GM23338 (cell line): ENCODE data around the gene FBLN2. TPM values are rescaled to one million over a fixed set of nuclear protein-coding genes. Genes with fewer than 3 reads are reported as not detected.

Experiments used
- ATAC-seq: fragments of 200-7000 bp; cut with Tn5 transposase; 3 replicates; pipeline ENCODE4 v1.9.1; 2020
- DNase-seq: peaks from one replicate; pipeline ENCODE4 v3.0.0-alpha.2; 2015; ENCODE audit warnings: low spot score
- H2AFZ ChIP-seq: fragments of 200-600 bp; sonication (generic); 2 replicates; pipeline ENCODE4 v1.8.0; 2016; ENCODE audit warnings: antibody characterized with exemption, mild to moderate bottlenecking, moderate library complexity
- H3F3A ChIP-seq: fragments of 200-600 bp; sonication (generic); replicated peaks from 2 replicates; pipeline ENCODE4 v1.8.0; 2017; ENCODE audit warnings: antibody characterized with exemption, mixed run types, low read depth
- H3K27ac ChIP-seq: fragments of 200-600 bp; sonication (generic); 2 replicates; pipeline ENCODE4 v1.6.1; 2016; ENCODE audit warnings: low read depth
- H3K27me3 ChIP-seq: fragments of 200-600 bp; sonication (generic); 2 replicates; pipeline ENCODE4 v1.8.0; 2016; ENCODE audit warnings: mild to moderate bottlenecking, mixed run types, moderate library complexity; ENCODE audit not compliant: insufficient read depth
- H3K36me3 ChIP-seq: fragments of 200-600 bp; sonication (generic); 2 replicates; pipeline ENCODE4 v1.8.0; 2016; ENCODE audit warnings: mild to moderate bottlenecking; ENCODE audit not compliant: insufficient read depth
- H3K4me1 ChIP-seq: fragments of 200-600 bp; sonication (generic); 2 replicates; pipeline ENCODE4 v1.8.0; 2016; ENCODE audit warnings: mild to moderate bottlenecking, moderate library complexity; ENCODE audit not compliant: insufficient read depth
- H3K4me2 ChIP-seq: fragments of 200-600 bp; sonication (generic); 2 replicates; pipeline ENCODE4 v1.7.1; 2017; ENCODE audit warnings: mixed run types
- H3K4me3 ChIP-seq: fragments of 200-600 bp; sonication (generic); 2 replicates; pipeline ENCODE4 v1.6.1; 2016; ENCODE audit warnings: mixed run types
- H3K79me2 ChIP-seq: fragments of 200-600 bp; sonication (generic); replicated peaks from 2 replicates; pipeline ENCODE4 v1.8.0; 2017; ENCODE audit warnings: mild to moderate bottlenecking; ENCODE audit not compliant: insufficient read depth
- H3K9me2 ChIP-seq: fragments of 200-600 bp; sonication (generic); 2 replicates; pipeline ENCODE4 v1.8.0; 2017; ENCODE audit not compliant: insufficient read depth
- H4K20me1 ChIP-seq: fragments of 200-600 bp; sonication (generic); replicated peaks from 2 replicates; pipeline ENCODE4 v1.8.0; 2017; ENCODE audit warnings: mild to moderate bottlenecking; ENCODE audit not compliant: insufficient read depth
- H3K27ac Mint-ChIP-seq: 2 replicates; pipeline ENCODE4 v1.8.0; 2020; ENCODE audit warnings: inconsistent platforms, mild to moderate bottlenecking, moderate library complexity, mixed read lengths
- H3K27me3 Mint-ChIP-seq: 3 replicates; pipeline ENCODE4 v1.8.0; 2022; ENCODE audit warnings: low read depth, mild to moderate bottlenecking, moderate library complexity, mixed read lengths, inconsistent platforms; ENCODE audit not compliant: insufficient read depth, poor library complexity
- H3K36me3 Mint-ChIP-seq: 3 replicates; pipeline ENCODE4 v1.8.0; 2021; ENCODE audit warnings: low read depth, mild to moderate bottlenecking, inconsistent platforms, moderate library complexity, mixed read lengths
- H3K4me1 Mint-ChIP-seq: 3 replicates; pipeline ENCODE4 v1.8.0; 2020; ENCODE audit warnings: mild to moderate bottlenecking, inconsistent platforms, mixed read lengths
- H3K4me3 Mint-ChIP-seq: 3 replicates; pipeline ENCODE4 v1.8.0; 2021; ENCODE audit warnings: moderate library complexity, mild to moderate bottlenecking, inconsistent platforms, mixed read lengths
- H3K9me3 Mint-ChIP-seq: 3 replicates; pipeline ENCODE4 v1.8.0; 2020; ENCODE audit warnings: moderate library complexity, mild to moderate bottlenecking, inconsistent platforms, mixed read lengths
- CREB1 ChIP-seq: fragments of 250-450 bp; sonication (Bioruptor Pico); IDR thresholded peaks from 2 replicates; pipeline ENCODE4 v1.5.0; 2020; ENCODE audit warnings: low read depth, mild to moderate bottlenecking, moderate library complexity
- EZH2 ChIP-seq: fragments of 200-600 bp; sonication (generic); IDR thresholded peaks from one replicate; pipeline ENCODE4 v1.8.0; 2017; ENCODE audit warnings: antibody characterized with exemption, mild to moderate bottlenecking, low read depth; ENCODE audit not compliant: unreplicated experiment
- POLR2AphosphoS5 ChIP-seq: IDR thresholded peaks from 2 replicates; pipeline ENCODE4 v1.6.1; 2016; ENCODE audit warnings: antibody characterized with exemption, low read depth
- STAT1 ChIP-seq: IDR thresholded peaks from one replicate; pipeline ENCODE4 v1.6.1; 2016; ENCODE audit warnings: antibody characterized with exemption; ENCODE audit not compliant: unreplicated experiment
- polyA plus RNA-seq: library from polyadenylated mRNA; unstranded; fragments of >200 nt; fragmentation: Nextera tagmentation; extraction: Ambion mirVana; gene quantifications from 2 replicates; pipeline ENCODE4 v1.2.1, GENCODE V29; 2016
- total RNA-seq: library from RNA; depleted of rRNA; stranded (reverse); fragments of >200 nt; shearing (Covaris generic); gene quantifications from 2 replicates; pipeline ENCODE4 v1.2.3, GENCODE V29; 2014
- TF ChIP-seq, protein P1 (sequence below): IDR thresholded peaks from one replicate; pipeline ENCODE4 v1.6.1; 2018; ENCODE audit warnings: antibody characterized with exemption; ENCODE audit not compliant: unreplicated experiment
- TF ChIP-seq, protein P2 (sequence below), 2 experiments: fragments of 200-600 bp in 1 of 2; sonication (generic) in 1 of 2; conservative IDR thresholded peaks; 2 replicates each; pipeline versions ENCODE4 v1.5.1 to v1.6.1; 2016 to 2017; ENCODE audit warnings: antibody characterized with exemption in 2 of 2, low read depth in 2 of 2, mild to moderate bottlenecking in 2 of 2, moderate library complexity in 1 of 2

Gene FBLN2
- total and polyA plus RNA-seq, 2 experiments from 2014 or later = 18.8 to 26.8 TPM

GRCh38 chr3:13631256-13631655, 82.3 kb downstream of the FBLN2 start (continued):
- TF ChIP-seq, protein P1, sequence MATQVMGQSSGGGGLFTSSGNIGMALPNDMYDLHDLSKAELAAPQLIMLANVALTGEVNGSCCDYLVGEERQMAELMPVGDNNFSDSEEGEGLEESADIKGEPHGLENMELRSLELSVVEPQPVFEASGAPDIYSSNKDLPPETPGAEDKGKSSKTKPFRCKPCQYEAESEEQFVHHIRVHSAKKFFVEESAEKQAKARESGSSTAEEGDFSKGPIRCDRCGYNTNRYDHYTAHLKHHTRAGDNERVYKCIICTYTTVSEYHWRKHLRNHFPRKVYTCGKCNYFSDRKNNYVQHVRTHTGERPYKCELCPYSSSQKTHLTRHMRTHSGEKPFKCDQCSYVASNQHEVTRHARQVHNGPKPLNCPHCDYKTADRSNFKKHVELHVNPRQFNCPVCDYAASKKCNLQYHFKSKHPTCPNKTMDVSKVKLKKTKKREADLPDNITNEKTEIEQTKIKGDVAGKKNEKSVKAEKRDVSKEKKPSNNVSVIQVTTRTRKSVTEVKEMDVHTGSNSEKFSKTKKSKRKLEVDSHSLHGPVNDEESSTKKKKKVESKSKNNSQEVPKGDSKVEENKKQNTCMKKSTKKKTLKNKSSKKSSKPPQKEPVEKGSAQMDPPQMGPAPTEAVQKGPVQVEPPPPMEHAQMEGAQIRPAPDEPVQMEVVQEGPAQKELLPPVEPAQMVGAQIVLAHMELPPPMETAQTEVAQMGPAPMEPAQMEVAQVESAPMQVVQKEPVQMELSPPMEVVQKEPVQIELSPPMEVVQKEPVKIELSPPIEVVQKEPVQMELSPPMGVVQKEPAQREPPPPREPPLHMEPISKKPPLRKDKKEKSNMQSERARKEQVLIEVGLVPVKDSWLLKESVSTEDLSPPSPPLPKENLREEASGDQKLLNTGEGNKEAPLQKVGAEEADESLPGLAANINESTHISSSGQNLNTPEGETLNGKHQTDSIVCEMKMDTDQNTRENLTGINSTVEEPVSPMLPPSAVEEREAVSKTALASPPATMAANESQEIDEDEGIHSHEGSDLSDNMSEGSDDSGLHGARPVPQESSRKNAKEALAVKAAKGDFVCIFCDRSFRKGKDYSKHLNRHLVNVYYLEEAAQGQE = no peak
- no peak for TF ChIP-seq POLR2AphosphoS5

GRCh38 chr3:13633176-13633575, 84.3 kb downstream of the FBLN2 start:
- no peak overlapping the region for H2AFZ ChIP-seq
- TF ChIP-seq, protein P1 = no peak
- TF ChIP-seq EZH2 (no peak), STAT1 (no peak), CREB1 (CRISPR knock-in tag) (no peak)
- H3F3A ChIP-seq = no peaks in the 10 kb centered on the region
- H3K36me3 ChIP-seq = no peaks in the 10 kb centered on the region
- H3K4me3 ChIP-seq = no peak overlapping the region
- peaks cover 2% of the 10 kb centered on the region; the same call in 1 of the 3 replicates for H3K4me1 Mint-ChIP-seq
- H3K9me3 Mint-ChIP-seq = no peaks in the 10 kb centered on the region; the same call in 2 of the 3 replicates
- no peak for DNase-seq
- no peaks in the 10 kb centered on the region for H3K27me3 ChIP-seq
- H3K79me2 ChIP-seq = no peaks in the 10 kb centered on the region
- no peaks in the 10 kb centered on the region for H4K20me1 ChIP-seq
- no peaks in the 10 kb centered on the region for H3K9me2 ChIP-seq
- H3K4me2 ChIP-seq = no peak overlapping the region
- peaks cover 8% of the 10 kb centered on the region for H3K27me3 Mint-ChIP-seq
- no peak overlapping the region for H3K4me3 Mint-ChIP-seq
- H3K4me1 ChIP-seq = no peaks in the 10 kb centered on the region
- no peak overlapping the region for H3K27ac Mint-ChIP-seq
- H3K27ac ChIP-seq = no peak overlapping the region
- no peak for ATAC-seq
- no peaks in the 10 kb centered on the region for H3K36me3 Mint-ChIP-seq

GRCh38 chr3:13634151-13634550, 85.2 kb downstream of the FBLN2 start:
- ATAC-seq = no peak
- Mint-ChIP-seq H3K4me1 (peaks cover 2% of the 10 kb centered on the region; the same call in 1 of the 3 replicates), H3K9me3 (no peaks in the 10 kb centered on the region; the same call in 2 of the 3 replicates), H3K27me3 (peaks cover 8% of the 10 kb centered on the region), H3K36me3 (no peaks in the 10 kb centered on the region), H3K27ac (no peak overlapping the region), H3K4me3 (no peak overlapping the region)
- H3K79me2 ChIP-seq = no peaks in the 10 kb centered on the region
- H3K4me3 ChIP-seq = no peak overlapping the region
- H3K4me1 ChIP-seq = no peaks in the 10 kb centered on the region
- no peaks in the 10 kb centered on the region for H3F3A ChIP-seq
- no peak overlapping the region for H3K4me2 ChIP-seq
- H3K36me3 ChIP-seq = no peaks in the 10 kb centered on the region
- no peak for DNase-seq
- H3K27me3 ChIP-seq = no peaks in the 10 kb centered on the region
- no peak overlapping the region for H2AFZ ChIP-seq
- no peak overlapping the region for H3K27ac ChIP-seq
- H4K20me1 ChIP-seq = no peaks in the 10 kb centered on the region
- H3K9me2 ChIP-seq = no peaks in the 10 kb centered on the region
- TF ChIP-seq POLR2AphosphoS5 (no peak), EZH2 (no peak)
- TF ChIP-seq, protein P2, sequence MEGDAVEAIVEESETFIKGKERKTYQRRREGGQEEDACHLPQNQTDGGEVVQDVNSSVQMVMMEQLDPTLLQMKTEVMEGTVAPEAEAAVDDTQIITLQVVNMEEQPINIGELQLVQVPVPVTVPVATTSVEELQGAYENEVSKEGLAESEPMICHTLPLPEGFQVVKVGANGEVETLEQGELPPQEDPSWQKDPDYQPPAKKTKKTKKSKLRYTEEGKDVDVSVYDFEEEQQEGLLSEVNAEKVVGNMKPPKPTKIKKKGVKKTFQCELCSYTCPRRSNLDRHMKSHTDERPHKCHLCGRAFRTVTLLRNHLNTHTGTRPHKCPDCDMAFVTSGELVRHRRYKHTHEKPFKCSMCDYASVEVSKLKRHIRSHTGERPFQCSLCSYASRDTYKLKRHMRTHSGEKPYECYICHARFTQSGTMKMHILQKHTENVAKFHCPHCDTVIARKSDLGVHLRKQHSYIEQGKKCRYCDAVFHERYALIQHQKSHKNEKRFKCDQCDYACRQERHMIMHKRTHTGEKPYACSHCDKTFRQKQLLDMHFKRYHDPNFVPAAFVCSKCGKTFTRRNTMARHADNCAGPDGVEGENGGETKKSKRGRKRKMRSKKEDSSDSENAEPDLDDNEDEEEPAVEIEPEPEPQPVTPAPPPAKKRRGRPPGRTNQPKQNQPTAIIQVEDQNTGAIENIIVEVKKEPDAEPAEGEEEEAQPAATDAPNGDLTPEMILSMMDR (conservative IDR thresholded peaks at IDR 0.05; ENCODE audit: low read depth in 2 of 2) = no peak
